ENCODE data around the gene PKD1.

Gene PKD1

DNA sequence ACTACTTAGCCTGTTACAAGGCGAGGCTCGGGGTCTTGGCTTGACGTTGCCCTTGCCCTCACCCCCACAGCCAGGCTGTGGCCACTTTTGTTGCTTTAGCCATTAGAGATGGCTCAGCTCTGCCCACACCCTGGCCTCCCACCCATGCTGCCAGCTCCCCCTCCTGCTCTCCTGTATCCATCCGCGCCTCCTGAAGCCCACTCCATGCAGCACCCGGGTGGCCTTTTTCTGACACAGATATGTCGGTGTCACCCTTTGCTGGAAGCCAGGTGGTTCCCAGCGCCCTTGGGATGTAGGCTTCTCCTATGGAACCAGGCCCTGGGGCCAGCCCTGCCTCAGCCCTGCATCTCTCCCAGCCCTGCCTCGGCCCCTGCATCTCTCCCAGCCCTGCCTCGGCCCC is 78.3 kb downstream of the PKD1 start:
- H2BK15ac ChIP-seq (ENCODE audit: low read depth, poor library complexity, severe bottlenecking): no peak overlapping the region
- H2BK5ac ChIP-seq (ENCODE audit: low read depth, low read length, poor library complexity, severe bottlenecking): no peak overlapping the region
- H3K14ac ChIP-seq (ENCODE audit: low read length in 2 of 2): no peak overlapping the region
- no peak overlapping the region for H3K4me3 ChIP-seq (ENCODE audit: insufficient read depth in 1 of 2, low read depth in 1 of 2, low read length in 2 of 2)
- H2BK12ac ChIP-seq (ENCODE audit: low read length in 2 of 2): no peak overlapping the region
- H4K91ac ChIP-seq (ENCODE audit: low read length): no peak overlapping the region
- WGBS: 96% methylated on average over 10 of the region's 10 CpGs
- no peak overlapping the region for H3K4ac ChIP-seq (ENCODE audit: low read depth in 1 of 2, low read length in 2 of 2)
- H3K27ac ChIP-seq (ENCODE audit: low read length, poor library complexity, severe bottlenecking): no peak overlapping the region
- H3K79me1 ChIP-seq (replicated peaks; ENCODE audit: low read length, poor library complexity, severe bottlenecking): peaks cover 26% of the 10 kb centered on the region
- H2AFZ ChIP-seq (ENCODE audit: low read depth, low read length): no peak overlapping the region
- H3K4me1 ChIP-seq (ENCODE audit: control insufficient read depth, insufficient read depth, low read depth, low read length): peaks cover 49% of the 10 kb centered on the region
- DNase-seq: no peak
- no peaks in the 10 kb centered on the region for H3K27me3 ChIP-seq (ENCODE audit: control insufficient read depth in 1 of 2, insufficient read depth in 1 of 2, low read length in 2 of 2)
- no peaks in the 10 kb centered on the region for H3K9me3 ChIP-seq (ENCODE audit: control insufficient read depth, low read length)
- peaks cover 66 to 84% of the 10 kb centered on the region in 2 experiments for H3K36me3 ChIP-seq (ENCODE audit: control insufficient read depth in 1 of 2, insufficient read depth in 2 of 2, low read depth in 1 of 2, low read length in 2 of 2)
- no peak overlapping the region for H3K9ac ChIP-seq (ENCODE audit: low read length)
- H2AK5ac ChIP-seq (ENCODE audit: low read length, severe bottlenecking): no peak overlapping the region
- no peak overlapping the region for H4K8ac ChIP-seq (ENCODE audit: low read length)
- no peak overlapping the region for H3K23ac ChIP-seq (ENCODE audit: low read length in 2 of 2)
- H2BK120ac ChIP-seq (ENCODE audit: low read depth, low read length): no peak overlapping the region
- no peak overlapping the region for H3K18ac ChIP-seq (ENCODE audit: low read depth in 1 of 2, low read length in 2 of 2)
- H3K4me2 ChIP-seq (ENCODE audit: low read length, poor library complexity, severe bottlenecking): no peak overlapping the region

DNA sequence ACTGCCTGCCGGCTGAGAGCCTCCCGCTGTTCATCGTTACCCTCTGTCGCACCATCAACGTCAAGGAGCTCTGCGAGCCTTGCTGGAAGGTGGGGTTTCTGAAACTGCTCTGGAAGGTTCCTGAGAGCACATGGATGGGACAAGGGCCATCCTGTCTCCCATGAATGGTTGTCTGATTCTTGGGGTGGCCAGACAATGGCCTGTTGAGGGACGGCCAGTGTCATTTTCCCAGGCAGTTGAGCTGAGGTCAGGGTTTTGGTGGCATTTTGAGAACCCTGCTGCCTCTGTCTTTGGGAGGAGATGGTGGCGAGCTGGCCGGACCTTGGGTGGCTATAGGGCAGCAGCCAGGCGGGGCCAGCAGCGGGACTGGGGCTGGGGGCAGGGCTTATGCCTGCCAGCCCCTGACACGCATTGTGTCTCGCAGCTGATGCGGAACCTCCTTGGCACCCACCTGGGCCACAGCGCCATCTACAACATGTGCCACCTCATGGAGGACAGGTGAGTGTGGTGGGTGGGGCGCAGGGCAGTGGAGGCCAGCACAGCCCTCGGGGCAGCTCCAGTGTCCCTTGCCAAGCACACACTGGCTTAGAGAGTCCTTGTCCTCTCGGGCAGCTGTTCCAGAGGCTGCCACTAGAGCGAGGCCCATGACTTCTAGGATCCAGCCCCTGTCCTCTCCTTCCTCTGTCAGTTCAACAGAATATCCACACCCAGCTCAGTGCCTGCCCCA is 78.9 kb downstream of the PKD1 start:
- WGBS: 93% methylated on average over 19 of the region's 19 CpGs
- no peak for DNase-seq

DNA sequence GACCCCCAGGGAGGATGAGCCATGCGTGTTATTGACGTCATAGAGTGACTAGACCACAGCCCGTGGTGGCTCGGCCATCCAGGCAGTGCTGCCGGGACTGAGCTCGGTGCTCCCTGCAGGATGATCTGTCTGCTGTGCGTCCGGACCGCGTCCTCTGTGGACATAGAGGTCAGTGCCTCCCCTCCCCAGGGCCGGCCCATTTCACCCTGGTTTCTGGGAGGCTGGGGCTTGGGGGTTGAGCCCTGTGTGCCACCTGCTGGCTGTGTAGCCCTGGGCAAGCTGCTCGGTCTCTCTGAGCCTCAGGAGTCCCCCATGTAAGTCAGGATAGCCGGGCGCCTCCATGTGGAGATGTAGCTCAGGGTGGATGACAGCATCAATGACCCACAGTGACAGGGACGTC is 79.6 kb downstream of the PKD1 start:
- Histone ChIP-seq H2BK120ac (ENCODE audit: low read depth, low read length) (no peak overlapping the region), H3K14ac (ENCODE audit: low read length in 2 of 2) (no peak overlapping the region), H3K23ac (ENCODE audit: low read length in 2 of 2) (no peak overlapping the region), H3K79me1 (replicated peaks; ENCODE audit: low read length, poor library complexity, severe bottlenecking) (peaks cover 32% of the 10 kb centered on the region), H3K4me3 (ENCODE audit: insufficient read depth in 1 of 2, low read depth in 1 of 2, low read length in 2 of 2) (no peak overlapping the region), H4K8ac (ENCODE audit: low read length) (no peak overlapping the region), H2BK5ac (ENCODE audit: low read depth, low read length, poor library complexity, severe bottlenecking) (no peak overlapping the region), H3K4me2 (ENCODE audit: low read length, poor library complexity, severe bottlenecking) (no peak overlapping the region), H3K9me3 (ENCODE audit: control insufficient read depth, low read length) (no peaks in the 10 kb centered on the region), H2AFZ (ENCODE audit: low read depth, low read length) (no peak overlapping the region), H3K36me3 (ENCODE audit: control insufficient read depth in 1 of 2, insufficient read depth in 2 of 2, low read depth in 1 of 2, low read length in 2 of 2) (peaks cover 74 to 84% of the 10 kb centered on the region in 2 experiments), H3K9ac (ENCODE audit: low read length) (no peak overlapping the region), H2BK15ac (ENCODE audit: low read depth, poor library complexity, severe bottlenecking) (no peak overlapping the region), H3K27ac (ENCODE audit: low read length, poor library complexity, severe bottlenecking) (no peak overlapping the region), H3K27me3 (ENCODE audit: control insufficient read depth in 1 of 2, insufficient read depth in 1 of 2, low read length in 2 of 2) (no peaks in the 10 kb centered on the region), H2BK12ac (ENCODE audit: low read length in 2 of 2) (no peak overlapping the region), H3K4me1 (ENCODE audit: control insufficient read depth, insufficient read depth, low read depth, low read length) (peaks cover 52% of the 10 kb centered on the region), H4K91ac (ENCODE audit: low read length) (no peak overlapping the region), H3K18ac (ENCODE audit: low read depth in 1 of 2, low read length in 2 of 2) (no peak overlapping the region), H3K4ac (ENCODE audit: low read depth in 1 of 2, low read length in 2 of 2) (no peak overlapping the region), H2AK5ac (ENCODE audit: low read length, severe bottlenecking) (no peak overlapping the region)
- WGBS: 87% methylated on average over 15 of the region's 15 CpGs
- DNase-seq: no peak

More for the DNA sequence above, 78.9 kb downstream of the PKD1 start:
- no peak overlapping the region for H3K4me2 ChIP-seq (ENCODE audit: low read length, poor library complexity, severe bottlenecking)
- no peak overlapping the region for H3K9ac ChIP-seq (ENCODE audit: low read length)
- H3K36me3 ChIP-seq (ENCODE audit: control insufficient read depth in 1 of 2, insufficient read depth in 2 of 2, low read depth in 1 of 2, low read length in 2 of 2): peaks cover 69 to 84% of the 10 kb centered on the region in 2 experiments
- no peak overlapping the region for H3K4ac ChIP-seq (ENCODE audit: low read depth in 1 of 2, low read length in 2 of 2)
- H3K79me1 ChIP-seq (replicated peaks; ENCODE audit: low read length, poor library complexity, severe bottlenecking): peaks cover 31% of the 10 kb centered on the region
- H3K4me3 ChIP-seq (ENCODE audit: insufficient read depth in 1 of 2, low read depth in 1 of 2, low read length in 2 of 2): no peak overlapping the region
- H2BK12ac ChIP-seq (ENCODE audit: low read length in 2 of 2): no peak overlapping the region
- no peak overlapping the region for H3K23ac ChIP-seq (ENCODE audit: low read length in 2 of 2)
- H3K27ac ChIP-seq (ENCODE audit: low read length, poor library complexity, severe bottlenecking): no peak overlapping the region
- H4K91ac ChIP-seq (ENCODE audit: low read length): no peak overlapping the region
- H2BK120ac ChIP-seq (ENCODE audit: low read depth, low read length): no peak overlapping the region
- H2BK5ac ChIP-seq (ENCODE audit: low read depth, low read length, poor library complexity, severe bottlenecking): no peak overlapping the region
- no peaks in the 10 kb centered on the region for H3K9me3 ChIP-seq (ENCODE audit: control insufficient read depth, low read length)
- no peaks in the 10 kb centered on the region for H3K27me3 ChIP-seq (ENCODE audit: control insufficient read depth in 1 of 2, insufficient read depth in 1 of 2, low read length in 2 of 2)
- H3K18ac ChIP-seq (ENCODE audit: low read depth in 1 of 2, low read length in 2 of 2): no peak overlapping the region
- peak overlapping the region; percentile 16 for H2AK5ac ChIP-seq (ENCODE audit: low read length, severe bottlenecking)
- no peak overlapping the region for H4K8ac ChIP-seq (ENCODE audit: low read length)
- peaks cover 52% of the 10 kb centered on the region for H3K4me1 ChIP-seq (ENCODE audit: control insufficient read depth, insufficient read depth, low read depth, low read length)
- H2BK15ac ChIP-seq (ENCODE audit: low read depth, poor library complexity, severe bottlenecking): no peak overlapping the region
- H2AFZ ChIP-seq (ENCODE audit: low read depth, low read length): no peak overlapping the region
- H3K14ac ChIP-seq (ENCODE audit: low read length in 2 of 2): no peak overlapping the region

DNA sequence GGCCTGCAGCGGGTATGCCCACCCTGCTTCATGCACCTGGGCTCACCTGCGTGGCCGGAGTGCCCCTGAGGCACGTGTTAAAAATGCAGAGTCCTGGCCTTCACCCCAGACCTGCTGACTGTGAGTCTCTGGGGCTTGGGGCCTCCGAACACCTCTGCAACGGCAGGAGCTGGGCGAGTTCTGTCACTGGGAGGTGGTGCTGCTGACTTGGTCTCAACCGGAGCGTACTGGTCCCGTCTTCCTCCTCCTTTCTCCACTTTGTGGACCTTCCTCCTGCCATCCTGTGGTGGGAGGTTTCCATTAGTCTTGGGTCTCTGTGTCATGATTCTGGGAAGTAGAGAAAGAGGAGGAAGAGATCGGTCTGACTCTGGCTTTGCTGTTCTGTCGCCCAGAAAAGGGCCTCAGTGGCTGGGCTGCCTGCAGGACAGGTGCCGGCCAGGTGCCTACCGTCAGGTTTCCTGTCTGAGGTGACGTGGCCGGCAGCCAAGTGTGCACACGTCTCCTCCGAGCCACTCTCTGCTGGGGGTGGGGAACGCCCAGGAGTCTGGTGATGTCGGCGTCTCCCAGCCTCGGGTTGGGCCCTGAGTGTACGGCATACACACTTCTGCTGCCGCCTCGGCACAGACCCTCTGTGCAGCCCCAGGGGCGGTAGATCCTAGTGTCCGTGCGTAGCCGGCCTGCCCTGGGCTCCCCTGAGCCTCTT is 81.0 kb downstream of the PKD1 start:
- H2BK120ac ChIP-seq (ENCODE audit: low read depth, low read length): no peak overlapping the region
- H3K36me3 ChIP-seq (ENCODE audit: control insufficient read depth in 1 of 2, insufficient read depth in 2 of 2, low read depth in 1 of 2, low read length in 2 of 2): peaks cover 65 to 82% of the 10 kb centered on the region in 2 experiments
- H2AK5ac ChIP-seq (ENCODE audit: low read length, severe bottlenecking): peak overlapping the region; percentile 68
- H2BK12ac ChIP-seq (ENCODE audit: low read length in 2 of 2): no peak overlapping the region
- no peak overlapping the region for H2BK15ac ChIP-seq (ENCODE audit: low read depth, poor library complexity, severe bottlenecking)
- H4K8ac ChIP-seq (ENCODE audit: low read length): no peak overlapping the region
- H3K9ac ChIP-seq (ENCODE audit: low read length): no peak overlapping the region
- H2AFZ ChIP-seq (ENCODE audit: low read depth, low read length): no peak overlapping the region
- H2BK5ac ChIP-seq (ENCODE audit: low read depth, low read length, poor library complexity, severe bottlenecking): no peak overlapping the region
- H3K9me3 ChIP-seq (ENCODE audit: control insufficient read depth, low read length): no peaks in the 10 kb centered on the region
- H3K79me1 ChIP-seq (replicated peaks; ENCODE audit: low read length, poor library complexity, severe bottlenecking): peaks cover 23% of the 10 kb centered on the region
- DNase-seq: no peak
- H3K27me3 ChIP-seq (ENCODE audit: control insufficient read depth in 1 of 2, insufficient read depth in 1 of 2, low read length in 2 of 2): no peaks in the 10 kb centered on the region
- H3K4me1 ChIP-seq (ENCODE audit: control insufficient read depth, insufficient read depth, low read depth, low read length): peaks cover 50% of the 10 kb centered on the region
- no peak overlapping the region for H3K23ac ChIP-seq (ENCODE audit: low read length in 2 of 2)
- 97% methylated on average over 26 of the region's 29 CpGs for WGBS
- H3K4me2 ChIP-seq (ENCODE audit: low read length, poor library complexity, severe bottlenecking): no peak overlapping the region
- H3K27ac ChIP-seq (ENCODE audit: low read length, poor library complexity, severe bottlenecking): no peak overlapping the region
- no peak overlapping the region for H3K18ac ChIP-seq (ENCODE audit: low read depth in 1 of 2, low read length in 2 of 2)
- H3K4me3 ChIP-seq (ENCODE audit: insufficient read depth in 1 of 2, low read depth in 1 of 2, low read length in 2 of 2): no peak overlapping the region
- no peak overlapping the region for H3K14ac ChIP-seq (ENCODE audit: low read length in 2 of 2)
- no peak overlapping the region for H3K4ac ChIP-seq (ENCODE audit: low read depth in 1 of 2, low read length in 2 of 2)
- no peak overlapping the region for H4K91ac ChIP-seq (ENCODE audit: low read length)

Measured in mesenchymal stem cell (in vitro differentiated cells and primary cell).